ENCODE results near the gene C1orf226. TPM values are rescaled to one million over a fixed set of nuclear protein-coding genes. Genes with fewer than 3 reads are reported as not detected.

The C1orf226 gene
- total and polyA plus RNA-seq, 11 donors = 1.6 to 10.8 (median 5.9) TPM

GRCh38 chr1:162342452-162342983, 39.0 kb upstream of the C1orf226 start:
- ATAC-seq (no peak), DNase-seq (no peak)
- H3K4me1 ChIP-seq = no peaks in the 10 kb centered on the region
- TF ChIP-seq POLR2A (IDR thresholded peaks at IDR 0.05) = no peak
- TF ChIP-seq CTCF (IDR thresholded peaks at IDR 0.05) = no peak
- WGBS, 4 donors = 92 to 99% (median 93%) methylated on average over 1 of the region's 1 CpG
- H3K9me3 ChIP-seq = no peaks in the 10 kb centered on the region
- no peaks in the 10 kb centered on the region for H3K27me3 ChIP-seq
- intact Hi-C loops (cut with DNase I) = no loop called here
- no peak overlapping the region for H3K4me3 ChIP-seq
- H3K27ac ChIP-seq = no peak overlapping the region
- no peaks in the 10 kb centered on the region for H3K36me3 ChIP-seq

GRCh38 chr1:162343470-162343869, 38.1 kb upstream of the C1orf226 start:
- 83 to 97% (median 92%) methylated on average over 5 of the region's 5 CpGs for WGBS, 4 donors
- intact Hi-C loops (cut with DNase I) = no loop called here
- TF ChIP-seq CTCF (IDR thresholded peaks at IDR 0.05) = no peak
- TF ChIP-seq POLR2A (IDR thresholded peaks at IDR 0.05) = no peak

GRCh38 chr1:162347281-162347680, 34.2 kb upstream of the C1orf226 start:
- ATAC-seq (no peak), DNase-seq (no peak)
- Histone ChIP-seq H3K36me3 (no peaks in the 10 kb centered on the region), H3K27ac (no peak overlapping the region), H3K27me3 (no peaks in the 10 kb centered on the region), H3K4me3 (no peak overlapping the region), H3K4me1 (peaks cover 0 to 12% (median 0%) of the 10 kb centered on the region in 12 donors), H3K9me3 (no peaks in the 10 kb centered on the region)
- 62 to 67% (median 63%) methylated on average over 3 of the region's 3 CpGs for WGBS, 4 donors
- TF ChIP-seq CTCF (IDR thresholded peaks at IDR 0.05) = no peak
- no peak for TF ChIP-seq POLR2A (IDR thresholded peaks at IDR 0.05)
- intact Hi-C loops (cut with DNase I) = no loop called here

More at GRCh38 chr1:162343470-162343869, 38.1 kb upstream of the C1orf226 start:
- H3K4me3 ChIP-seq = no peak overlapping the region
- no peaks in the 10 kb centered on the region for H3K4me1 ChIP-seq
- H3K9me3 ChIP-seq = no peaks in the 10 kb centered on the region
- DNase-seq = no peak
- no peak for ATAC-seq
- H3K27ac ChIP-seq = no peak overlapping the region
- no peaks in the 10 kb centered on the region for H3K27me3 ChIP-seq
- H3K36me3 ChIP-seq = no peaks in the 10 kb centered on the region

GRCh38 chr1:162349635-162350330, 31.7 kb upstream of the C1orf226 start:
- Histone ChIP-seq H3K4me3 (no peak overlapping the region), H3K27me3 (no peaks in the 10 kb centered on the region), H3K9me3 (no peaks in the 10 kb centered on the region), H3K27ac (no peak overlapping the region), H3K36me3 (no peaks in the 10 kb centered on the region), H3K4me1 (peaks cover 0 to 12% (median 0%) of the 10 kb centered on the region in 12 donors)
- WGBS, 4 donors = 53 to 63% (median 56%) methylated on average over 11 of the region's 11 CpGs
- ATAC-seq (peak in 1 of 4 donors; percentile 20), DNase-seq (no peak)
- TF ChIP-seq CTCF (IDR thresholded peaks at IDR 0.05) (no peak), POLR2A (IDR thresholded peaks at IDR 0.05) (no peak)
- intact Hi-C loops (cut with DNase I) = loop anchor here in 1 of 10 donors (5.0 kb wide), 1 partner anchor 47 kb away; no protein-coding TSS in a partner anchor

Data from heart left ventricle (tissue), 16 donors.